Muscle of leg (tissue), 11 donors: ENCODE data around the gene GRIK4. TPM values are rescaled to one million over a fixed set of nuclear protein-coding genes. Genes with fewer than 3 reads are reported as not detected.

Source experiments
- DNase-seq: peaks from one replicate; pipeline ENCODE4 v3.0.0; 2013
- H3K27ac ChIP-seq: one replicate; pipeline ENCODE4 v1.5.1; 2013; ENCODE audit warnings: mild to moderate bottlenecking, low read length, control low read depth
- H3K27me3 ChIP-seq: one replicate; pipeline ENCODE4 v1.6.1; 2013; ENCODE audit warnings: low read length; ENCODE audit not compliant: control insufficient read depth, insufficient read depth
- H3K36me3 ChIP-seq: one replicate; pipeline ENCODE4 v1.6.1; 2013; ENCODE audit warnings: low read length; ENCODE audit not compliant: control insufficient read depth, insufficient read depth
- H3K4me1 ChIP-seq: one replicate; pipeline ENCODE4 v1.6.1; 2013; ENCODE audit warnings: low read length; ENCODE audit not compliant: control insufficient read depth, insufficient read depth
- H3K4me3 ChIP-seq: one replicate; pipeline ENCODE4 v1.5.1; 2013; ENCODE audit warnings: low read length, control low read depth
- H3K9me3 ChIP-seq: replicated peaks from 2 replicates; pipeline ENCODE4 v1.6.1; 2013; ENCODE audit warnings: low read depth, low read length; ENCODE audit not compliant: control insufficient read depth
- WGBS: methylation state at CpG from one replicate; pipeline ENCODE4 v1.1.5; 2013; ENCODE audit warnings: missing lambda C conversion rate; ENCODE audit not compliant: insufficient coverage; 5-methylcytosine and 5-hydroxymethylcytosine counted together
- polyA plus RNA-seq, 8 donors: library from polyadenylated mRNA; unstranded; fragments of 120-200 nt; gene quantifications; one replicate each; pipeline versions ENCODE4 v1.2.1 to v1.2.3, GENCODE V29; 2013; ENCODE audit warnings: inconsistent platforms in 1 of 8, low replicate concordance in 1 of 8; ENCODE audit not compliant: insufficient read length in 8 of 8, insufficient read depth in 1 of 8
- total RNA-seq: library from RNA; stranded (reverse); fragments of 120-200 nt; gene quantifications from one replicate; pipeline ENCODE4 v1.2.4, GENCODE V29; 2013

GRIK4 gene
- total and polyA plus RNA-seq, 9 donors = 0.09 to 1.3 (median 0.50) TPM

DNA sequence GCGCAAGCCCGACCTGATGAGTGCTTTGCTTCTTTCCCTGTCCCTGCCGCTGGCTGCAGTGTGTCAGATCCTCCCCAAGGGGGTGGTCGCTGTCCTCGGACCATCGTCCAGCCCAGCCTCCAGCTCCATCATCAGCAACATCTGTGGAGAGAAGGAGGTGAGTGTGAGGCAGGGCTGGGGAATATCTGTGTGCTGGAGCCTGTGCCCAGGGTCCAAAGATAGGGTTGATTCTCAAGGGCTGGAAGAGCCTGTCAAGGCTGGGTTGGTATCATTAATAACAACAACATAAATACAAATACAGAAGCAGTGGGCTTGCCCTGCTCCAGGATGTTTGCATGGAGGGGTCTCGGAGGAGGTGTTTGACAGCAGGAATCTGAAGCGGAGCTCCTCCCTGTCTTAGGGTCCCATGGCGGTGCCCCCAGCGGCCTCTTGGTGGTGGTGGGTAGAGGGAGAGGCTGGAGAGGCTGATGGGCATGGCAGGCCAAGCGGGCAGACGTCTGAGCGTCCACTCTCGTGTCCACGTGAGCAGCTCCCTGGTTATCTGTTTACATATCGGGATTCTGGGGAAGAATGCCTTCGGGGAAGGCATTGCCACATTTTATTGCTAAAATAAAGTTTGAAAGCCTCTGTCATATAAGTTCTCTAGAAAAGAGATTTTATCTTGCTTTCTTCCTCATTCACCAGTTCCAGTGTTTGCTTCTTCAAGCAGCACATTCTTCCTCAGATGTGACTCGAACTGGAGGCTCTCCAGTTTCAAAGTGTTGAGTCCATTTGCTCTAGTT is 304.0 kb downstream of the GRIK4 start:
- no peak for DNase-seq
- Histone ChIP-seq H3K4me3 (no peak overlapping the region), H3K27me3 (peaks cover 25% of the 10 kb centered on the region), H3K36me3 (no peaks in the 10 kb centered on the region), H3K27ac (no peak overlapping the region), H3K9me3 (no peaks in the 10 kb centered on the region), H3K4me1 (no peaks in the 10 kb centered on the region)
- 85% methylated on average over 8 of the region's 18 CpGs for WGBS

DNA sequence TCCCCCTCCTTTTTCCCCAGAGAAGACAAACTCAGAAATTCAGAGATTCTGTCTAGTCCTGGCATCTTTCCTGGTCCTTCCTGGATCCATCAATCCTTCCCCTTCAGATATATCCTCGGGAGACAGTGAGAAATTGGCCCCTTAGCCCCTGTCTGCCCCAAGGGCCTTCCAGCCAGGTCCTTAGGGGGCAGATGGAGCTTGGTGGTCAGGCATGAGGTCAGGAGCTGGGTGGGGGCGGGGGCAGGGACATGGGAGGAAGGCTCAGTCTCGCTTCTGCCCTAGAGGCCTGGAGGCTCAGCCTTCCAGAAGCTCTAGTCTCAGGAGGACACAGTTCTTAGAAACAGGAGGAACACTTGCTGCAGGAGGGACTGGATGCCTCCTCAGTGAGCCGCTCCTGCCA is 304.6 kb downstream of the GRIK4 start:
- Histone ChIP-seq H3K36me3 (no peaks in the 10 kb centered on the region), H3K4me1 (no peaks in the 10 kb centered on the region), H3K27ac (no peak overlapping the region), H3K4me3 (no peak overlapping the region), H3K27me3 (peaks cover 25% of the 10 kb centered on the region), H3K9me3 (no peaks in the 10 kb centered on the region)
- no peak for DNase-seq
- 75% methylated on average over 2 of the region's 4 CpGs for WGBS

GRCh38 chr11:120816711-120817110 is 305.2 kb downstream of the GRIK4 start:
- WGBS = 68% methylated on average over 9 of the region's 9 CpGs
- H3K27ac ChIP-seq = no peak overlapping the region
- H3K27me3 ChIP-seq = peaks cover 25% of the 10 kb centered on the region

GRCh38 chr11:120817158-120817557 is 305.6 kb downstream of the GRIK4 start:
- no peaks in the 10 kb centered on the region for H3K9me3 ChIP-seq
- DNase-seq = no peak
- H3K4me3 ChIP-seq = no peak overlapping the region
- no peaks in the 10 kb centered on the region for H3K4me1 ChIP-seq
- no CpG with 5 or more reads among the region's 2 CpGs for WGBS
- no peaks in the 10 kb centered on the region for H3K36me3 ChIP-seq
- H3K27ac ChIP-seq = no peak overlapping the region
- H3K27me3 ChIP-seq = peaks cover 23% of the 10 kb centered on the region

More at GRCh38 chr11:120816711-120817110, 305.2 kb downstream of the GRIK4 start:
- H3K36me3 ChIP-seq = no peaks in the 10 kb centered on the region
- no peaks in the 10 kb centered on the region for H3K9me3 ChIP-seq
- DNase-seq = no peak
- H3K4me1 ChIP-seq = no peaks in the 10 kb centered on the region
- no peak overlapping the region for H3K4me3 ChIP-seq

- Histone ChIP-seq H3K27ac (no peak overlapping the region), H3K36me3 (no peaks in the 10 kb centered on the region), H3K9me3 (no peaks in the 10 kb centered on the region), H3K4me1 (no peaks in the 10 kb centered on the region), H3K27me3 (peaks cover 23% of the 10 kb centered on the region), H3K4me3 (no peak overlapping the region)
- no peak for DNase-seq
- WGBS = 92% methylated on average over 2 of the region's 8 CpGs
Observed at GRCh38 chr11:120818097-120818496, 306.5 kb downstream of the GRIK4 start.

DNA sequence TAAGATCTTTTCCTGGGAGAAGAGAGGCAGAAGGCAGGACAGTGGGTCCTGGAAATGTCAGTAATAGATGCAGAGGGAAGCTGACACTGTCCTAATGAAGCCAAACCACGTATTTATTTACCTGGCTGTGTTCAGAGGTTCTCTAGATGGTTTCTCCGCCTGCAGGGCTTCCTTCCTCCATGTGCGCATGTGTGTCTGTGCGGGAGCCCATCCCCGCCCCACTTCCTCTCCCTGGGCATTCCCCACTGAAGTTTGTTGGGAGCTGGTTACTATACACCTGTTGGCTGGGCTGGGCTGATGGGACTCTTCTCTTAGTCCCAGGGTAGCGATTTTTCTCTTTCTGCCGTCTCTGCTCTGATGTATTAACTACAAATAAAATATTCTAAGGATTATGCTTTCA is 307.5 kb downstream of the GRIK4 start:
- H3K9me3 ChIP-seq = no peaks in the 10 kb centered on the region
- no peak overlapping the region for H3K27ac ChIP-seq
- peaks cover 24% of the 10 kb centered on the region for H3K27me3 ChIP-seq
- H3K4me1 ChIP-seq = no peaks in the 10 kb centered on the region
- no peaks in the 10 kb centered on the region for H3K36me3 ChIP-seq
- H3K4me3 ChIP-seq = no peak overlapping the region
- WGBS = no CpG with 5 or more reads among the region's 7 CpGs
- no peak for DNase-seq

DNA sequence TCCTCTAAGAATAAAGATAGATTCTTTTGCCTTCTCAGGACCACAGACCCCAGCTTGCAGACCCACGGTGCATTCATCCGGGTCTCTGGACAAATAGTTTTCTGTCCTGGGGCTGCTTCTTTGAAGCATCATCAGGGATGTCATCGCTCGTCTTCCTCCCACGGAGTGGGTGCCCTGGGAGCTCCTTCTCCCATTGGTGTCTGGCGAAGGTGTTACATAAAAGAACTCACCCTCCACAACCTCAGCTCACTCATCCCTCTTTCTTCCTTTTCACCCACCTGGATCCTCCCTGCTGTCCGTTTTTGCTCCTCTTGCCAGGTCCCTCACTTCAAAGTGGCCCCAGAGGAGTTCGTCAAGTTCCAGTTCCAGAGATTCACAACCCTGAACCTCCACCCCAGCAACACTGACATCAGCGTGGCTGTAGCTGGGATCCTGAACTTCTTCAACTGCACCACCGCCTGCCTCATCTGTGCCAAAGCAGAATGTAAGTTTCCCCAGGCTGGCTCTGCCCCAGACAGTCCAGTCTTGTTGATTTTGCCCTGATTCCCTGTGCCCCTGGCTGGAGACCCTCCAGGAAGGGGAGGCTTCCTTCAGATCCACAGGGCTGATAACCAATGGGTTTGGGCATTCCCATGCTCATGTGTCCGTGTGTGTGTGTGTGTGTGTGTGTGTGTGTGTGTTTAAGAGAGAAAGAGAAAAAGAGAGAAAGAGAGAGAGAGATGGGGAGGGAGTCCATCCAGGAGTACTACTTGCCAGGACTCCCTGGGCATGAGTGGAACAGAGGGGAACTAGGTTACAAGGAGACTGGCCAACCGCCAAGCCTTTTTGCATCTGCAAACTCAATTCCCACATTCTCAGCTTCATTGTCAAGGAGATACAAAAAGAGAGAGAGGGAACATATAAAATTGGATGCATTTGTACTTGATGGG is 308.2 kb downstream of the GRIK4 start:
- peak; percentile 69 for DNase-seq
- Histone ChIP-seq H3K27me3 (peaks cover 22% of the 10 kb centered on the region), H3K4me1 (no peaks in the 10 kb centered on the region)

GRCh38 chr11:120823159-120823558 is 311.6 kb downstream of the GRIK4 start:
- no peak for DNase-seq
- Histone ChIP-seq H3K36me3 (no peaks in the 10 kb centered on the region), H3K4me1 (peaks cover 5% of the 10 kb centered on the region), H3K9me3 (no peaks in the 10 kb centered on the region), H3K27me3 (peaks cover 26% of the 10 kb centered on the region), H3K27ac (no peak overlapping the region), H3K4me3 (no peak overlapping the region)
- 71% methylated on average over 4 of the region's 5 CpGs for WGBS

More for the DNA sequence above, 308.2 kb downstream of the GRIK4 start:
- 61% methylated on average over 11 of the region's 12 CpGs for WGBS
- Histone ChIP-seq H3K9me3 (no peaks in the 10 kb centered on the region), H3K27ac (no peak overlapping the region), H3K36me3 (no peaks in the 10 kb centered on the region), H3K4me3 (no peak overlapping the region)

DNA sequence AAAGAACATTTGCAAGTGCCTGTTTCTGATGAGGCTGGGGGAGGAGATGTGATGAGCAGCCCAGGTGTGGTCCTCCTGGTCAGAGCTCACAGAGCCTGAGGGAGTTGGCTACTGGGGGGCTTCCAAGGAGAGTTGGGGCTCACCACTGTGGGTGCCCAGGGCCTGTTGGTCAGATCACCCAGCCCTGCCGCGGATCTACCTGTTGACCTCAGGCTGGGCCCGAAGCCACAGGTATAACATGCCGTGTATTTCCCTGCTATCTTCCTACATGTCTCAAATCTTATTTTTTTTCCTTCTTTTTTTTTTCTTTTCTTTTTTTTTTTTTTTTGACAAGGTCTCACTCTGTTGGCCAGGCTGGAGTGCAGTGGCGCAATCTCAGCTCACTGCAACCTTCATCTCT is 312.7 kb downstream of the GRIK4 start:
- Histone ChIP-seq H3K4me3 (no peak overlapping the region), H3K27me3 (peaks cover 31% of the 10 kb centered on the region), H3K27ac (no peak overlapping the region), H3K36me3 (no peaks in the 10 kb centered on the region), H3K9me3 (no peaks in the 10 kb centered on the region), H3K4me1 (peaks cover 13% of the 10 kb centered on the region)
- DNase-seq = no peak
- WGBS = 92% methylated on average over 4 of the region's 5 CpGs

GRCh38 chr11:120827198-120827597 is 315.6 kb downstream of the GRIK4 start:
- peak; percentile 34 for DNase-seq
- H3K36me3 ChIP-seq = no peaks in the 10 kb centered on the region
- no peak overlapping the region for H3K27ac ChIP-seq
- WGBS = 27% methylated on average over 7 of the region's 7 CpGs
- peaks cover 26% of the 10 kb centered on the region for H3K4me1 ChIP-seq
- peaks cover 41% of the 10 kb centered on the region for H3K27me3 ChIP-seq
- no peak overlapping the region for H3K4me3 ChIP-seq
- H3K9me3 ChIP-seq = no peaks in the 10 kb centered on the region
